ENCODE results near the gene SFT2D2.

GRCh38 chr1:168195199-168196135 is 30.3 kb upstream of the SFT2D2 start:
- TF ChIP-seq, protein P1, sequence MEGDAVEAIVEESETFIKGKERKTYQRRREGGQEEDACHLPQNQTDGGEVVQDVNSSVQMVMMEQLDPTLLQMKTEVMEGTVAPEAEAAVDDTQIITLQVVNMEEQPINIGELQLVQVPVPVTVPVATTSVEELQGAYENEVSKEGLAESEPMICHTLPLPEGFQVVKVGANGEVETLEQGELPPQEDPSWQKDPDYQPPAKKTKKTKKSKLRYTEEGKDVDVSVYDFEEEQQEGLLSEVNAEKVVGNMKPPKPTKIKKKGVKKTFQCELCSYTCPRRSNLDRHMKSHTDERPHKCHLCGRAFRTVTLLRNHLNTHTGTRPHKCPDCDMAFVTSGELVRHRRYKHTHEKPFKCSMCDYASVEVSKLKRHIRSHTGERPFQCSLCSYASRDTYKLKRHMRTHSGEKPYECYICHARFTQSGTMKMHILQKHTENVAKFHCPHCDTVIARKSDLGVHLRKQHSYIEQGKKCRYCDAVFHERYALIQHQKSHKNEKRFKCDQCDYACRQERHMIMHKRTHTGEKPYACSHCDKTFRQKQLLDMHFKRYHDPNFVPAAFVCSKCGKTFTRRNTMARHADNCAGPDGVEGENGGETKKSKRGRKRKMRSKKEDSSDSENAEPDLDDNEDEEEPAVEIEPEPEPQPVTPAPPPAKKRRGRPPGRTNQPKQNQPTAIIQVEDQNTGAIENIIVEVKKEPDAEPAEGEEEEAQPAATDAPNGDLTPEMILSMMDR (IDR thresholded peaks at IDR 0.05): no peak
- no peak for TF ChIP-seq ZFX (IDR thresholded peaks at IDR 0.05; ENCODE audit: borderline replicate concordance)
